Esophagus squamous epithelium (tissue), 5 donors: ENCODE results near the gene MMD. TPM values are rescaled to one million over a fixed set of nuclear protein-coding genes. Genes with fewer than 3 reads are reported as not detected.

Source experiments
- DNase-seq: peaks from one replicate; lab custom pipeline; 2025; lab: John Stamatoyannopoulos, UW
- H3K27ac ChIP-seq, 4 donors: fragments of 200-600 bp; sonication (generic); one replicate each; pipeline ENCODE4 v1.5.1; 2016 to 2019; ENCODE audit warnings: mild to moderate bottlenecking in 1 of 4
- H3K27me3 ChIP-seq, 4 donors: fragments of 200-600 bp; sonication (generic); 1 replicate in 3 of 4; 2 replicates in 1 of 4; pipeline versions ENCODE4 v1.5.1 to v1.6.0; 2017 to 2021; ENCODE audit warnings: antibody characterized with exemption in 1 of 4
- H3K36me3 ChIP-seq, 3 donors: fragments of 200-600 bp; sonication (generic); one replicate each; pipeline ENCODE4 v1.5.1; 2016 to 2019
- H3K4me1 ChIP-seq, 3 donors: fragments of 200-600 bp; sonication (generic); one replicate each; pipeline ENCODE4 v1.5.1; 2017 to 2019
- H3K4me3 ChIP-seq, 4 donors: fragments of 200-600 bp; sonication (generic); 1 replicate in 3 of 4; 2 replicates in 1 of 4; pipeline ENCODE4 v1.5.1; 2016 to 2019; ENCODE audit warnings: mild to moderate bottlenecking in 2 of 4, moderate library complexity in 1 of 4
- H3K9me3 ChIP-seq, 3 donors: fragments of 200-600 bp; sonication (generic); one replicate each; pipeline ENCODE4 v1.5.1; 2016 to 2019
- CTCF ChIP-seq, 6 experiments: fragments of 450-650 bp in 4 of 6; fragments of 200-600 bp in 2 of 6; sonication (generic) in 2 of 6; IDR thresholded peaks; one replicate each; pipeline ENCODE4 v1.5.1; 2016 to 2019; ENCODE audit warnings: antibody characterized with exemption in 6 of 6, mild to moderate bottlenecking in 4 of 6, moderate library complexity in 4 of 6
- POLR2A ChIP-seq, 4 donors: fragments of 450-650 bp; IDR thresholded peaks; one replicate each; pipeline ENCODE4 v1.6.1; 2017; ENCODE audit warnings: antibody characterized with exemption in 4 of 4, mild to moderate bottlenecking in 4 of 4, moderate library complexity in 3 of 4
- WGBS, 2 donors: methylation state at CpG; one replicate each; pipeline ENCODE4 v1.1.5; 2018; 5-methylcytosine and 5-hydroxymethylcytosine counted together
- intact Hi-C: fragments of 100-400 bp; cut with DNase I; formaldehyde crosslinking; loops from one replicate; pipeline ENCODE4 v1.15.0; 2022
- total RNA-seq, 4 donors: library from RNA; depleted of rRNA; stranded (reverse); fragments of >200 nt; gene quantifications; one replicate each; pipeline ENCODE4 v1.1.0, GENCODE V29; 2016
- donor health status: DM: yes; HTN: yes; CAD: no.

MMD gene
- total RNA-seq, 4 donors from 2014 or later, result 1.3 to 14.7 (median 8.9) TPM

- TF ChIP-seq POLR2A (IDR thresholded peaks at IDR 0.05) (no peak), CTCF (IDR thresholded peaks at IDR 0.05) (no peak)
- DNase-seq, result no peak
- Histone ChIP-seq H3K4me3 (no peak overlapping the region), H3K36me3 (no peaks in the 10 kb centered on the region), H3K9me3 (no peaks in the 10 kb centered on the region), H3K27ac (no peak overlapping the region), H3K27me3 (no peaks in the 10 kb centered on the region), H3K4me1 (no peaks in the 10 kb centered on the region)
- intact Hi-C loops, result no loop called here
- WGBS, 2 donors, result 75 to 81% methylated on average over 9 to 10 of the region's 10 CpGs
These were observed 36.9 kb downstream of the MMD start for GRCh38 chr17:55384643-55385232.

- TF ChIP-seq POLR2A (IDR thresholded peaks at IDR 0.05) (no peak), CTCF (IDR thresholded peaks at IDR 0.05) (no peak)
- Histone ChIP-seq H3K27me3 (no peaks in the 10 kb centered on the region), H3K27ac (no peak overlapping the region), H3K4me1 (no peaks in the 10 kb centered on the region), H3K36me3 (no peaks in the 10 kb centered on the region), H3K9me3 (no peaks in the 10 kb centered on the region), H3K4me3 (no peak overlapping the region)
- intact Hi-C loops, result no loop called here
- no peak for DNase-seq
- WGBS, 2 donors, result 67 to 71% methylated on average over 6 of the region's 7 CpGs
These were observed 37.6 kb downstream of the MMD start for GRCh38 chr17:55383771-55384642.

- intact Hi-C loops, result no loop called here
- H3K4me3 ChIP-seq, result no peak overlapping the region
- no peaks in the 10 kb centered on the region for H3K4me1 ChIP-seq
- WGBS, 2 donors, result 86 to 97% methylated on average over 4 to 5 of the region's 8 CpGs
- no peaks in the 10 kb centered on the region for H3K27me3 ChIP-seq
- H3K36me3 ChIP-seq, result no peaks in the 10 kb centered on the region
- H3K9me3 ChIP-seq, result no peaks in the 10 kb centered on the region
- H3K27ac ChIP-seq, result no peak overlapping the region
- TF ChIP-seq POLR2A (IDR thresholded peaks at IDR 0.05) (no peak), CTCF (IDR thresholded peaks at IDR 0.05) (no peak)
- DNase-seq, result no peak
These were observed 40.4 kb downstream of the MMD start for GRCh38 chr17:55381017-55381770.

GRCh38 chr17:55377671-55378275 is 43.9 kb downstream of the MMD start:
- 88 to 94% methylated on average over 6 of the region's 6 CpGs for WGBS, 2 donors
- H3K9me3 ChIP-seq, result no peaks in the 10 kb centered on the region
- no peak for TF ChIP-seq POLR2A (IDR thresholded peaks at IDR 0.05)
- TF ChIP-seq CTCF (IDR thresholded peaks at IDR 0.05), result no peak
- H3K27me3 ChIP-seq, result no peaks in the 10 kb centered on the region
- no peak overlapping the region for H3K27ac ChIP-seq
- H3K36me3 ChIP-seq, result no peaks in the 10 kb centered on the region
- H3K4me3 ChIP-seq, result no peak overlapping the region
- H3K4me1 ChIP-seq, result no peaks in the 10 kb centered on the region
- DNase-seq, result no peak
- intact Hi-C loops, result no loop called here
